ENCODE measurements around the gene USP17L30. TPM values are rescaled to one million over a fixed set of nuclear protein-coding genes. Genes with fewer than 3 reads are reported as not detected.
"Not testable (repeated sequence)": the region's sequence is repeated elsewhere in the genome, so short reads cannot be mapped to it uniquely, and the experiment has no call there.

The USP17L30 gene, protein sequence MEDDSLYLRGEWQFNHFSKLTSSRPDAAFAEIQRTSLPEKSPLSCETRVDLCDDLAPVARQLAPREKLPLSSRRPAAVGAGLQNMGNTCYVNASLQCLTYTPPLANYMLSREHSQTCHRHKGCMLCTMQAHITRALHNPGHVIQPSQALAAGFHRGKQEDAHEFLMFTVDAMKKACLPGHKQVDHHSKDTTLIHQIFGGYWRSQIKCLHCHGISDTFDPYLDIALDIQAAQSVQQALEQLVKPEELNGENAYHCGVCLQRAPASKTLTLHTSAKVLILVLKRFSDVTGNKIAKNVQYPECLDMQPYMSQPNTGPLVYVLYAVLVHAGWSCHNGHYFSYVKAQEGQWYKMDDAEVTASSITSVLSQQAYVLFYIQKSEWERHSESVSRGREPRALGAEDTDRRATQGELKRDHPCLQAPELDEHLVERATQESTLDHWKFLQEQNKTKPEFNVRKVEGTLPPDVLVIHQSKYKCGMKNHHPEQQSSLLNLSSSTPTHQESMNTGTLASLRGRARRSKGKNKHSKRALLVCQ
- not detected for polyA plus RNA-seq
- long read RNA-seq, donor 1 = 0 reads
- long read RNA-seq, donor 2 = 0 reads
- long read RNA-seq, donor 3 = 0 reads
- long read RNA-seq, donor 4 = 0 reads
- long read RNA-seq, donor 5 = 0 reads
- long read RNA-seq, donor 6 = 0 reads
- long read RNA-seq, donor 7 = 0 reads
- long read RNA-seq, donor 8 = 0 reads
- long read RNA-seq, donor 9 = 0 reads
- long read RNA-seq, donor 10 = 0 reads

- H3K27ac ChIP-seq (ENCODE audit: low read depth in 1 of 3, low read length in 2 of 3); H3K4me3 ChIP-seq (ENCODE audit: low read depth in 1 of 3, low read length in 3 of 3); H3K4me1 ChIP-seq (ENCODE audit: control insufficient read depth in 3 of 3, insufficient read depth in 2 of 3, low read depth in 1 of 3, low read length in 2 of 3); FAIRE-seq; H3K27me3 ChIP-seq (ENCODE audit: control insufficient read depth in 3 of 3, insufficient read depth in 3 of 3, low read length in 3 of 3); H3K36me3 ChIP-seq (ENCODE audit: control insufficient read depth in 3 of 3, insufficient read depth in 2 of 3, low read depth in 1 of 3, low read length in 3 of 3); H3K9me3 ChIP-seq (ENCODE audit: control insufficient read depth in 2 of 2, insufficient read depth in 1 of 2, low read depth in 1 of 2, low read length in 1 of 2); DNase-seq: not testable (repeated sequence)
- no CpG with 5 or more reads among the region's 15 CpGs for WGBS, 3 donors
Observed at GRCh38 chr4:9362829-9363228, at the start of gene USP17L30. TSS of gene USP17L30 (plus strand) at chr4:9363129. CDS start at chr4:9363129, 0 bp downstream.

DNA sequence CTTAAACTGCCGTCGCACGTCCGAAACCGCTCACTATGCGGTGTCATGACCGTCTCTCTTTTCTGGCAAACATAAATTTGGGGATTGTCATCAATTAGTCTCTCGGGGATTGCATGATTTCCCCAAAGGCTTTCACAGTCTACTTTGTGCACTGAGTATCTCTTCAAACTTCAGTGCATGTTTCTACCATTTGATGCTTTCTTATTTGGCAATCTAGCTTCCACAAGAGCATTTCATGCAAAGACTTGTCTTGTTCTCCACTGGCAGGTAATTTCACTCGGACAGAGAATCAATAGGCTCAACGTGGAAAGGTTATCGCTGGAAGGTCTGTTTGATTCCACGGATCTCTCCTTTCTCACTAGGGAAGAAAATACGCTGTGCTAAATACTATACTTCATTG lies 38.7 kb upstream of the USP17L30 start:
- not testable (repeated sequence) for H3K4me3 ChIP-seq (ENCODE audit: low read depth in 1 of 3, low read length in 3 of 3); H3K27me3 ChIP-seq (ENCODE audit: control insufficient read depth in 3 of 3, insufficient read depth in 3 of 3, low read length in 3 of 3); H3K4me1 ChIP-seq (ENCODE audit: control insufficient read depth in 3 of 3, insufficient read depth in 2 of 3, low read depth in 1 of 3, low read length in 2 of 3); DNase-seq; H3K36me3 ChIP-seq (ENCODE audit: control insufficient read depth in 3 of 3, insufficient read depth in 2 of 3, low read depth in 1 of 3, low read length in 3 of 3); FAIRE-seq; H3K27ac ChIP-seq (ENCODE audit: low read depth in 1 of 3, low read length in 2 of 3); H3K9me3 ChIP-seq (ENCODE audit: control insufficient read depth in 2 of 2, insufficient read depth in 1 of 2, low read depth in 1 of 2, low read length in 1 of 2)
- 91 to 95% (median 93%) methylated on average over 1 of the region's 13 CpGs for WGBS, 3 donors

- H3K9me3 ChIP-seq (ENCODE audit: control insufficient read depth in 2 of 2, insufficient read depth in 1 of 2, low read depth in 1 of 2, low read length in 1 of 2); DNase-seq; H3K4me1 ChIP-seq (ENCODE audit: control insufficient read depth in 3 of 3, insufficient read depth in 2 of 3, low read depth in 1 of 3, low read length in 2 of 3); FAIRE-seq; H3K27me3 ChIP-seq (ENCODE audit: control insufficient read depth in 3 of 3, insufficient read depth in 3 of 3, low read length in 3 of 3); H3K36me3 ChIP-seq (ENCODE audit: control insufficient read depth in 3 of 3, insufficient read depth in 2 of 3, low read depth in 1 of 3, low read length in 3 of 3); H3K4me3 ChIP-seq (ENCODE audit: low read depth in 1 of 3, low read length in 3 of 3); H3K27ac ChIP-seq (ENCODE audit: low read depth in 1 of 3, low read length in 2 of 3): not testable (repeated sequence)
- no CpG with 5 or more reads among the region's 15 CpGs for WGBS, 3 donors
Observed at GRCh38 chr4:9324865-9325264, 38.1 kb upstream of the USP17L30 start, which contains the start of gene USP17L24. TSS of gene USP17L24 (plus strand) at chr4:9325165. CDS start at chr4:9325165, 0 bp downstream.

DNA sequence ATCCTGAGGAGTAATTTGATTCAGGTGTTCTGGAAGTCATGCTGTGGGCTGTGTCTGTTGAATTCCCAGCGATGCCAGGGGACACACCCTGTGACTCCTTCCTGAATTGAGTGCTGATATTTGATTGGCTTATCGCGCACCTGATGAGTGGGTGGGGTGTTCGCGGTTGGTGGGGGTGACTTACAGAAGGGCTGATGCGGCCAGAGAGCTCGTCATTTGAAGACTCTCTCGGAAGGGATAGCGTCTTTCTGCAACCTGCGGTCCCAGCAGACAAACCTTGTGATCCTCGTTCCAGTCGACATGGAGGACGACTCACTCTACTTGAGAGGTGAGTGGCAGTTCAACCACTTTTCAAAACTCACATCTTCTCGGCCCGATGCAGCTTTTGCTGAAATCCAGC lies 33.3 kb upstream of the USP17L30 start, which contains the start of gene USP17L25:
USP17L25 (plus strand) TSS at position 301 of the 400 bp plus-strand sequence; CDS start at position 301, 0 bp downstream.
- no CpG with 5 or more reads among the region's 15 CpGs for WGBS, 3 donors
- not testable (repeated sequence) for H3K27me3 ChIP-seq (ENCODE audit: control insufficient read depth in 3 of 3, insufficient read depth in 3 of 3, low read length in 3 of 3); H3K4me3 ChIP-seq (ENCODE audit: low read depth in 1 of 3, low read length in 3 of 3); H3K9me3 ChIP-seq (ENCODE audit: control insufficient read depth in 2 of 2, insufficient read depth in 1 of 2, low read depth in 1 of 2, low read length in 1 of 2); H3K27ac ChIP-seq (ENCODE audit: low read depth in 1 of 3, low read length in 2 of 3); H3K4me1 ChIP-seq (ENCODE audit: control insufficient read depth in 3 of 3, insufficient read depth in 2 of 3, low read depth in 1 of 3, low read length in 2 of 3); FAIRE-seq; H3K36me3 ChIP-seq (ENCODE audit: control insufficient read depth in 3 of 3, insufficient read depth in 2 of 3, low read depth in 1 of 3, low read length in 3 of 3); DNase-seq

GRCh38 chr4:9334358-9334757 lies 28.6 kb upstream of the USP17L30 start, which contains the start of gene USP17L26:
TSS of gene USP17L26 (plus strand) at chr4:9334658. CDS start at chr4:9334658, 0 bp downstream.
- not testable (repeated sequence) for FAIRE-seq, DNase-seq
- 100% methylated on average over 3 of the region's 15 CpGs; no CpG with 5 or more reads in 2 of the 3 donors for WGBS, 3 donors

GRCh38 chr4:9339103-9339502 lies 23.8 kb upstream of the USP17L30 start, which contains the start of gene USP17L5:
TSS of gene USP17L5 (plus strand) at chr4:9339403. CDS start at chr4:9339403, 0 bp downstream.
- not testable (repeated sequence) for DNase-seq; H3K9me3 ChIP-seq (ENCODE audit: control insufficient read depth in 2 of 2, insufficient read depth in 1 of 2, low read depth in 1 of 2, low read length in 1 of 2); H3K36me3 ChIP-seq (ENCODE audit: control insufficient read depth in 3 of 3, insufficient read depth in 2 of 3, low read depth in 1 of 3, low read length in 3 of 3); H3K4me1 ChIP-seq (ENCODE audit: control insufficient read depth in 3 of 3, insufficient read depth in 2 of 3, low read depth in 1 of 3, low read length in 2 of 3); H3K4me3 ChIP-seq (ENCODE audit: low read depth in 1 of 3, low read length in 3 of 3); FAIRE-seq; H3K27me3 ChIP-seq (ENCODE audit: control insufficient read depth in 3 of 3, insufficient read depth in 3 of 3, low read length in 3 of 3); H3K27ac ChIP-seq (ENCODE audit: low read depth in 1 of 3, low read length in 2 of 3)
- WGBS, 3 donors = no CpG with 5 or more reads among the region's 15 CpGs

More at GRCh38 chr4:9334358-9334757, 28.6 kb upstream of the USP17L30 start, which contains the start of gene USP17L26:
- not testable (repeated sequence) for H3K9me3 ChIP-seq (ENCODE audit: control insufficient read depth in 2 of 2, insufficient read depth in 1 of 2, low read depth in 1 of 2, low read length in 1 of 2); H3K4me1 ChIP-seq (ENCODE audit: control insufficient read depth in 3 of 3, insufficient read depth in 2 of 3, low read depth in 1 of 3, low read length in 2 of 3); H3K27me3 ChIP-seq (ENCODE audit: control insufficient read depth in 3 of 3, insufficient read depth in 3 of 3, low read length in 3 of 3); H3K36me3 ChIP-seq (ENCODE audit: control insufficient read depth in 3 of 3, insufficient read depth in 2 of 3, low read depth in 1 of 3, low read length in 3 of 3); H3K27ac ChIP-seq (ENCODE audit: low read depth in 1 of 3, low read length in 2 of 3); H3K4me3 ChIP-seq (ENCODE audit: low read depth in 1 of 3, low read length in 3 of 3)

DNA sequence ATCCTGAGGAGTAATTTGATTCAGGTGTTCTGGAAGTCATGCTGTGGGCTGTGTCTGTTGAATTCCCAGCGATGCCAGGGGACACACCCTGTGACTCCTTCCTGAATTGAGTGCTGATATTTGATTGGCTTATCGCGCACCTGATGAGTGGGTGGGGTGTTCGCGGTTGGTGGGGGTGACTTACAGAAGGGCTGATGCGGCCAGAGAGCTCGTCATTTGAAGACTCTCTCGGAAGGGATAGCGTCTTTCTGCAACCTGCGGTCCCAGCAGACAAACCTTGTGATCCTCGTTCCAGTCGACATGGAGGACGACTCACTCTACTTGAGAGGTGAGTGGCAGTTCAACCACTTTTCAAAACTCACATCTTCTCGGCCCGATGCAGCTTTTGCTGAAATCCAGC lies 19.1 kb upstream of the USP17L30 start, which contains the start of gene USP17L27:
USP17L27 (plus strand) TSS at position 301 of the 400 bp plus-strand sequence; CDS start at position 301, 0 bp downstream.
- H3K36me3 ChIP-seq (ENCODE audit: control insufficient read depth in 3 of 3, insufficient read depth in 2 of 3, low read depth in 1 of 3, low read length in 3 of 3); H3K27me3 ChIP-seq (ENCODE audit: control insufficient read depth in 3 of 3, insufficient read depth in 3 of 3, low read length in 3 of 3); FAIRE-seq; H3K9me3 ChIP-seq (ENCODE audit: control insufficient read depth in 2 of 2, insufficient read depth in 1 of 2, low read depth in 1 of 2, low read length in 1 of 2); DNase-seq; H3K4me1 ChIP-seq (ENCODE audit: control insufficient read depth in 3 of 3, insufficient read depth in 2 of 3, low read depth in 1 of 3, low read length in 2 of 3); H3K27ac ChIP-seq (ENCODE audit: low read depth in 1 of 3, low read length in 2 of 3); H3K4me3 ChIP-seq (ENCODE audit: low read depth in 1 of 3, low read length in 3 of 3): not testable (repeated sequence)
- WGBS, 3 donors = no CpG with 5 or more reads among the region's 15 CpGs

DNA sequence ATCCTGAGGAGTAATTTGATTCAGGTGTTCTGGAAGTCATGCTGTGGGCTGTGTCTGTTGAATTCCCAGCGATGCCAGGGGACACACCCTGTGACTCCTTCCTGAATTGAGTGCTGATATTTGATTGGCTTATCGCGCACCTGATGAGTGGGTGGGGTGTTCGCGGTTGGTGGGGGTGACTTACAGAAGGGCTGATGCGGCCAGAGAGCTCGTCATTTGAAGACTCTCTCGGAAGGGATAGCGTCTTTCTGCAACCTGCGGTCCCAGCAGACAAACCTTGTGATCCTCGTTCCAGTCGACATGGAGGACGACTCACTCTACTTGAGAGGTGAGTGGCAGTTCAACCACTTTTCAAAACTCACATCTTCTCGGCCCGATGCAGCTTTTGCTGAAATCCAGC lies 14.3 kb upstream of the USP17L30 start, which contains the start of gene USP17L28:
USP17L28 (plus strand) TSS at position 301 of the 400 bp plus-strand sequence; CDS start at position 301, 0 bp downstream.
- not testable (repeated sequence) for H3K9me3 ChIP-seq (ENCODE audit: control insufficient read depth in 2 of 2, insufficient read depth in 1 of 2, low read depth in 1 of 2, low read length in 1 of 2); H3K4me1 ChIP-seq (ENCODE audit: control insufficient read depth in 3 of 3, insufficient read depth in 2 of 3, low read depth in 1 of 3, low read length in 2 of 3); H3K36me3 ChIP-seq (ENCODE audit: control insufficient read depth in 3 of 3, insufficient read depth in 2 of 3, low read depth in 1 of 3, low read length in 3 of 3); H3K27me3 ChIP-seq (ENCODE audit: control insufficient read depth in 3 of 3, insufficient read depth in 3 of 3, low read length in 3 of 3); FAIRE-seq; H3K27ac ChIP-seq (ENCODE audit: low read depth in 1 of 3, low read length in 2 of 3); DNase-seq; H3K4me3 ChIP-seq (ENCODE audit: low read depth in 1 of 3, low read length in 3 of 3)
- WGBS, 3 donors = no CpG with 5 or more reads among the region's 15 CpGs

All from small intestine (tissue), 16 donors.